Activated naive CD4-positive, alpha-beta T cell treated with anti-CD3 and anti-CD28 coated beads, Interleukin-2, amount 50 U/mL, for 24 hours (primary cell): ENCODE data around the gene WIPF2.
"Not testable (repeated sequence)": the region's sequence is repeated elsewhere in the genome, so short reads cannot be mapped to it uniquely, and the experiment has no call there.

Experiments used
- H3K27ac Mint-ChIP-seq: one replicate; pipeline ENCODE4 v1.8.0; 2021; ENCODE audit warnings: mild to moderate bottlenecking, mixed read lengths
- H3K27me3 Mint-ChIP-seq: one replicate; pipeline ENCODE4 v1.8.0; 2021; ENCODE audit warnings: mixed read lengths
- H3K36me3 Mint-ChIP-seq: one replicate; pipeline ENCODE4 v1.8.0; 2021; ENCODE audit warnings: mixed read lengths
- H3K4me1 Mint-ChIP-seq: one replicate; pipeline ENCODE4 v1.8.0; 2021; ENCODE audit warnings: mixed read lengths
- H3K4me3 Mint-ChIP-seq: one replicate; pipeline ENCODE4 v1.8.0; 2021; ENCODE audit warnings: mild to moderate bottlenecking, mixed read lengths
- H3K9me3 Mint-ChIP-seq: one replicate; pipeline ENCODE4 v1.8.0; 2021; ENCODE audit warnings: mixed read lengths

Gene WIPF2

GRCh38 chr17:40219594-40220338 lies 662 bp downstream of the WIPF2 start:
- no peaks in the 10 kb centered on the region for H3K9me3 Mint-ChIP-seq
- no peaks in the 10 kb centered on the region for H3K27me3 Mint-ChIP-seq
- H3K4me1 Mint-ChIP-seq = peaks cover 33% of the 10 kb centered on the region
- H3K27ac Mint-ChIP-seq = peak overlapping the region; percentile 36
- H3K36me3 Mint-ChIP-seq = peaks cover 3% of the 10 kb centered on the region
- H3K4me3 Mint-ChIP-seq = peak overlapping the region; percentile 93

GRCh38 chr17:40224718-40225550 lies 5.8 kb downstream of the WIPF2 start:
- Mint-ChIP-seq H3K27ac (peak overlapping the region; percentile 30), H3K36me3 (peaks cover 8% of the 10 kb centered on the region), H3K9me3 (no peaks in the 10 kb centered on the region), H3K4me3 (no peak overlapping the region), H3K27me3 (no peaks in the 10 kb centered on the region), H3K4me1 (peaks cover 36% of the 10 kb centered on the region)

- peaks cover 11% of the 10 kb centered on the region for H3K36me3 Mint-ChIP-seq
- not testable (repeated sequence) for H3K27me3 Mint-ChIP-seq, H3K9me3 Mint-ChIP-seq, H3K4me3 Mint-ChIP-seq, H3K27ac Mint-ChIP-seq
- peaks cover 39% of the 10 kb centered on the region for H3K4me1 Mint-ChIP-seq
These were observed 10.0 kb downstream of the WIPF2 start for GRCh38 chr17:40229146-40229545.

- Mint-ChIP-seq H3K4me3 (no peak overlapping the region), H3K9me3 (no peaks in the 10 kb centered on the region), H3K4me1 (peaks cover 24% of the 10 kb centered on the region), H3K27ac (peak overlapping the region; percentile 74), H3K36me3 (peaks cover 11% of the 10 kb centered on the region), H3K27me3 (no peaks in the 10 kb centered on the region)
These were observed 11.6 kb downstream of the WIPF2 start for GRCh38 chr17:40230670-40231069.

DNA sequence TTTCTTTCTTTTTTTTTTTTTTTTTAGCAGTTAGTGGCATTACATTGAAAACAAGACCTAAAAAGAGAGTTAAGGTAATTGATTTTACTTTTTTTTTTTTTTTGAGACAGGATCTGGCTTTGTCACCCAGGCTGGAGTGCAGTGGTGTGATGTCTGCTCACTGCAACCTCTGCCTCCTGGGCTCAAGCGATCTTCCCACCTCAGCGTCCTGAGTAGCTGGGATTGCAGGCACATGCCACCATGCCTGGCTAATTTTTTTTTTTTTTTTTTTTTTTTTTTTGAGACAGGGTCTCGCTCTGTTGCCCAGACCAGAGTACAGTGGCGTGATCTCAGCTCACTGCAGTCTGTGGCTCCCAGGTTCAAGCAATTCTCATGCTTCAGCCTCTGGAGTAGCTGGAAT lies 12.8 kb downstream of the WIPF2 start:
- H3K4me3 Mint-ChIP-seq = not testable (repeated sequence)
- H3K4me1 Mint-ChIP-seq = peaks cover 26% of the 10 kb centered on the region

GRCh38 chr17:40241252-40241834 lies 22.2 kb downstream of the WIPF2 start:
- H3K27ac Mint-ChIP-seq = peak overlapping the region; percentile 23
- peaks cover 43% of the 10 kb centered on the region for H3K4me1 Mint-ChIP-seq
- no peaks in the 10 kb centered on the region for H3K9me3 Mint-ChIP-seq
- H3K27me3 Mint-ChIP-seq = no peaks in the 10 kb centered on the region
- no peak overlapping the region for H3K4me3 Mint-ChIP-seq
- peaks cover 3% of the 10 kb centered on the region for H3K36me3 Mint-ChIP-seq

More for the DNA sequence above, 12.8 kb downstream of the WIPF2 start:
- not testable (repeated sequence) for H3K27me3 Mint-ChIP-seq, H3K9me3 Mint-ChIP-seq, H3K27ac Mint-ChIP-seq
- H3K36me3 Mint-ChIP-seq = peaks cover 11% of the 10 kb centered on the region

- Mint-ChIP-seq H3K4me3 (no peak overlapping the region), H3K36me3 (peaks cover 2% of the 10 kb centered on the region), H3K27me3 (no peaks in the 10 kb centered on the region), H3K9me3 (no peaks in the 10 kb centered on the region), H3K27ac (no peak overlapping the region), H3K4me1 (peaks cover 41% of the 10 kb centered on the region)
These were observed 23.7 kb downstream of the WIPF2 start for GRCh38 chr17:40242774-40243173.

DNA sequence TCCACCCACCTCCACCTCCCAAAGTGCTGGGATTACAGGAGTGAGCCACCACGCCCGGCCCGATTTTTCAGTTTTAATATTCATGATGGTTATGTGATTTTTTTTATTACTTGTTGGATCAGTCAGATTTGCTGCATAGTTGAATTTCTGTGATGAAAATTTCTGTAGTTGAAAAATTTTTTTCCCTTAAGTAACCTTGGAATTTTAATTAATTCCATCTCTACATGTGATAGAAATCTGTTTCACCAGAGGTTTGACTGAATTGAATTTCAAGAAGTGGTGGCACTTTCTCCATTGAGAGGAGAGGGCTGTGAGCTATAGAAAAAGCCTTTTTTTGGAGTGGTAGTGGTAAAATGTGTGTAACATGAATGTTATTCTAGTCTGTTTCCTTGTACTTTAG lies 24.7 kb downstream of the WIPF2 start:
- peaks cover 48% of the 10 kb centered on the region for H3K4me1 Mint-ChIP-seq

DNA sequence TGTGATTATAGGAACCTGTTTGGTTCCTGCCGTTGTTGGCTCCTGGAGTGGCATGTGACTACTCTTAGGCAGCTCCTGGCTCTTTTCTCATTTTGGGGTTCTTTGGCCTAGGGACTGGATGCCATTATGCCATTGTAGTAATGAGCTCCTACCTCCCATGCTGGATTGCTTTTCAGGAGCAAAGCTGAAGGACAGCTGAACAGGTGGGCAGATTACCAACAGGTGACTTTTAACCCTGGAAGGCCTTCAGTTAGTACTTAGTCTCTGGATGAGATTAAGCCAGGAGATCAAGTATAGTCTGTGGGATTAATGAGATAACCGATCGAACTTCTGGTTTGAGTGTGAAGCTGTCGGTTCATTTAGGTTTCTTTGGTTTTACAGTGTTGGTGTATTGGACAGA lies 25.2 kb downstream of the WIPF2 start:
- peaks cover 2% of the 10 kb centered on the region for H3K36me3 Mint-ChIP-seq
- no peaks in the 10 kb centered on the region for H3K27me3 Mint-ChIP-seq
- no peak overlapping the region for H3K27ac Mint-ChIP-seq
- peaks cover 53% of the 10 kb centered on the region for H3K4me1 Mint-ChIP-seq
- no peak overlapping the region for H3K4me3 Mint-ChIP-seq
- H3K9me3 Mint-ChIP-seq = no peaks in the 10 kb centered on the region

More for the DNA sequence above, 24.7 kb downstream of the WIPF2 start:
- no peak overlapping the region for H3K27ac Mint-ChIP-seq
- no peaks in the 10 kb centered on the region for H3K9me3 Mint-ChIP-seq
- no peak overlapping the region for H3K4me3 Mint-ChIP-seq
- no peaks in the 10 kb centered on the region for H3K27me3 Mint-ChIP-seq
- H3K36me3 Mint-ChIP-seq = peaks cover 2% of the 10 kb centered on the region

- Mint-ChIP-seq H3K27ac (no peak overlapping the region), H3K4me1 (peaks cover 49% of the 10 kb centered on the region), H3K27me3 (no peaks in the 10 kb centered on the region), H3K36me3 (no peaks in the 10 kb centered on the region), H3K9me3 (no peaks in the 10 kb centered on the region), H3K4me3 (no peak overlapping the region)
These were observed 28.9 kb downstream of the WIPF2 start for GRCh38 chr17:40247926-40248495.

- Mint-ChIP-seq H3K27me3 (no peaks in the 10 kb centered on the region), H3K27ac (no peak overlapping the region), H3K36me3 (no peaks in the 10 kb centered on the region), H3K9me3 (no peaks in the 10 kb centered on the region), H3K4me3 (no peak overlapping the region), H3K4me1 (peaks cover 50% of the 10 kb centered on the region)
These were observed 29.4 kb downstream of the WIPF2 start for GRCh38 chr17:40248507-40248906.

GRCh38 chr17:40251576-40251975 lies 32.5 kb downstream of the WIPF2 start:
- H3K4me1 Mint-ChIP-seq = peaks cover 36% of the 10 kb centered on the region
- no peaks in the 10 kb centered on the region for H3K9me3 Mint-ChIP-seq
- no peak overlapping the region for H3K27ac Mint-ChIP-seq
- H3K36me3 Mint-ChIP-seq = peaks cover 2% of the 10 kb centered on the region
- no peaks in the 10 kb centered on the region for H3K27me3 Mint-ChIP-seq
- no peak overlapping the region for H3K4me3 Mint-ChIP-seq

GRCh38 chr17:40253565-40253964 lies 34.5 kb downstream of the WIPF2 start:
- Mint-ChIP-seq H3K27ac (no peak overlapping the region), H3K9me3 (no peaks in the 10 kb centered on the region), H3K4me3 (no peak overlapping the region), H3K4me1 (peaks cover 33% of the 10 kb centered on the region), H3K36me3 (peaks cover 6% of the 10 kb centered on the region), H3K27me3 (no peaks in the 10 kb centered on the region)

- Mint-ChIP-seq H3K9me3 (no peaks in the 10 kb centered on the region), H3K27me3 (no peaks in the 10 kb centered on the region), H3K36me3 (peaks cover 13% of the 10 kb centered on the region), H3K4me3 (no peak overlapping the region), H3K27ac (no peak overlapping the region), H3K4me1 (peaks cover 16% of the 10 kb centered on the region)
These were observed 40.4 kb downstream of the WIPF2 start for GRCh38 chr17:40259505-40259904.

- no peak overlapping the region for H3K4me3 Mint-ChIP-seq
- H3K27ac Mint-ChIP-seq = no peak overlapping the region
- H3K27me3 Mint-ChIP-seq = no peaks in the 10 kb centered on the region
- peaks cover 15% of the 10 kb centered on the region for H3K36me3 Mint-ChIP-seq
- peaks cover 16% of the 10 kb centered on the region for H3K4me1 Mint-ChIP-seq
- H3K9me3 Mint-ChIP-seq = no peaks in the 10 kb centered on the region
These were observed 41.4 kb downstream of the WIPF2 start for GRCh38 chr17:40260528-40260927.
